Kidney (tissue), 14 donors: ENCODE data around the gene CTNNBL1. TPM values are rescaled to one million over a fixed set of nuclear protein-coding genes. Genes with fewer than 3 reads are reported as not detected.

Experiments used
- DNase-seq, 5 donors: peaks; one replicate each; pipeline ENCODE4 v3.0.0-alpha.2; 2013 to 2020
- FAIRE-seq: peaks from 2 replicates; lab custom pipeline; 2012; peaks lifted over from hg19 to GRCh38; lab: Jason Lieb, UNC
- H3K27ac ChIP-seq, 2 donors: one replicate each; pipeline ENCODE4 v1.7.0; 2013; ENCODE audit warnings: low read depth in 2 of 2, low read length in 2 of 2, inconsistent platforms in 1 of 2
- H3K27me3 ChIP-seq: one replicate; pipeline ENCODE4 v1.7.1; 2013; ENCODE audit warnings: low read length, inconsistent platforms; ENCODE audit not compliant: control insufficient read depth, insufficient read depth
- H3K36me3 ChIP-seq, 3 donors: one replicate each; pipeline versions ENCODE4 v1.7.0 to v1.7.1; 2013; ENCODE audit warnings: low read length in 3 of 3, control low read depth in 1 of 3, inconsistent platforms in 1 of 3; ENCODE audit not compliant: insufficient read depth in 3 of 3, control insufficient read depth in 2 of 3
- H3K4me1 ChIP-seq, 3 donors: one replicate each; pipeline versions ENCODE4 v1.7.0 to v1.7.1; 2013; ENCODE audit warnings: low read length in 3 of 3, inconsistent platforms in 1 of 3, low read depth in 1 of 3; ENCODE audit not compliant: control insufficient read depth in 2 of 3, insufficient read depth in 2 of 3
- H3K4me3 ChIP-seq, 3 donors: one replicate each; pipeline versions ENCODE4 v1.7.0 to v1.8.1; 2013; ENCODE audit warnings: low read length in 3 of 3, control low read depth in 1 of 3, inconsistent platforms in 1 of 3
- H3K9ac ChIP-seq, 3 donors: one replicate each; pipeline versions ENCODE4 v1.7.0 to v1.7.1; 2013; ENCODE audit warnings: low read length in 3 of 3, control low read depth in 1 of 3, inconsistent platforms in 1 of 3
- H3K9me3 ChIP-seq, 3 donors: one replicate each; pipeline versions ENCODE4 v1.7.0 to v1.7.1; 2013; ENCODE audit warnings: low read length in 3 of 3, control low read depth in 1 of 3, inconsistent platforms in 1 of 3; ENCODE audit not compliant: control insufficient read depth in 2 of 3, insufficient read depth in 1 of 3
- CTCF ChIP-seq: IDR thresholded peaks from 3 replicates; pipeline ENCODE4 v1.5.1; 2012; ENCODE audit warnings: mild to moderate bottlenecking, moderate library complexity, borderline replicate concordance; ENCODE audit not compliant: insufficient read depth; ENCODE audit errors: extremely low read depth
- intact Hi-C: fragments of 100-400 bp; cut with DNase I; formaldehyde crosslinking; loops from one replicate; pipeline ENCODE4 v1.11.1; 2022
- polyA plus RNA-seq: library from polyadenylated mRNA; stranded (reverse); fragments of 350-450 nt; fragmentation: Illumina TruSeq; extraction: RNeasy Lipid Tissue Mini Kit (QIAGEN cat#74804); gene quantifications from one replicate; pipeline ENCODE4 v1.2.3, GENCODE V29; 2014; ENCODE audit warnings: low read depth, low replicate concordance; ENCODE audit not compliant: insufficient read depth
- total RNA-seq: library from RNA; stranded (reverse); fragmentation: NEBNext Ultra II Directional; extraction: Animal tissue kit (Norgen Biotek cat#: 25700); gene quantifications from one replicate; pipeline ENCODE4 v1.2.1, GENCODE V29; 2021
- donor health status: control.
- donor health status: control.
- donor health status: control.
- donor health status: control.
- donor health status: control.
- donor health status: DM: yes; HTN: yes; CAD: no.
- donor health status: Normal renal cell carcinoma (clear cell type).

Gene CTNNBL1
- total and polyA plus RNA-seq, 2 donors from 2014 or later, result 40.9 to 70.9 TPM

GRCh38 chr20:37876863-37877262, 183.0 kb downstream of the CTNNBL1 start:
- Histone ChIP-seq H3K4me1 (peaks cover 0 to 3% (median 0%) of the 10 kb centered on the region in 3 donors), H3K9me3 (no peaks in the 10 kb centered on the region), H3K36me3 (peaks cover 0 to 5% (median 0%) of the 10 kb centered on the region in 3 donors), H3K27ac (no peak overlapping the region), H3K9ac (no peak overlapping the region), H3K27me3 (no peaks in the 10 kb centered on the region), H3K4me3 (no peak overlapping the region)
- intact Hi-C loops, result no loop called here
- no peak for TF ChIP-seq CTCF
- DNase-seq, result no peak
- FAIRE-seq, result no peak

DNA sequence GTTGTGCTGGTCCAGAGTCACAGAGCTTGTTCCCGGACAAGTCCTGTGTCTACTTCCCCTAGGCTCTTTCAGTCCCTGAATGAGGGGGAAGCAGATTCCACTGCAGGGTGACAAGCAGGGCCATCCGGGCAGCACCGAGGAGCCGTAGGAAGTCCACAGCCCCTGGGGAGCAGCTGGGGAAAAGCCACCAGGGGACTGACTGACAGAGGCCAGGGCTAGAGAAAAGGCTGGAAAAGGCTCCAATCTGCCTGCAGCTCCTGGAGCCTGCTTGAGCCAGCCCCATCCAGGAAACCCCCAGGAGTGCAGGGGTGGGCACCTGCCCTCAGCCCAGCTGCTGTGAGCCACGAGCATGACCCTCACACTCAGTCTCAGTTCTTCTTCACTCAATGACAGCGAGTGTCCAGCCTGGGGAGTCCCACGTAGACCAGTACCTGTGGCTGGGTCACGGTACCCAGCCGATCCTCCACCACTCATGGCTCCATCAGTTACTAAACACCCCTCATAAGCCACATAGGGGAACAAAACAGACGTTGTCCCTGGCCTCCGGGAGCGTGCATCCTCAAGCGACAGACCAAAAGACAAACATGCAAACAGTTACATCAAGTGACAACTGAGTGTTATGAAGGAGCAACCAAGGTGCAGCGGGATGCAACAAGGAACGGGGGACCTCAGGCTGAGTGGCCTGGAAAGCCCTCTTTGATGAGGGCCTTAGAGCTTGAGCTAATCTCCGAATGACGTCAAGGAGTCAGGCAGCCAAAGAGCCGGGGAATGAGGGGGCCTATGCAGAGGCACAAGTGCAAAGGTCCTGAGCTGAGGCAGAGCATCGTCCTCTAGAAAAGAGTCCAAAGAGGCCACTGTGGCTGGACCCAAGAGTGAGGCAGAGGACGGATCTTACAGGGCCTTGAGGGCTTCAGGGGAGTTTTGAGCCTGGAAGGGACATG, 184.3 kb downstream of the CTNNBL1 start:
- H3K9ac ChIP-seq, result no peak overlapping the region
- H3K27ac ChIP-seq, result no peak overlapping the region
- no peak overlapping the region for H3K4me3 ChIP-seq
- no peaks in the 10 kb centered on the region for H3K9me3 ChIP-seq
- H3K36me3 ChIP-seq, result no peaks in the 10 kb centered on the region
- FAIRE-seq, result no peak
- TF ChIP-seq CTCF, result no peak
- H3K27me3 ChIP-seq, result no peaks in the 10 kb centered on the region
- H3K4me1 ChIP-seq, result peaks cover 0 to 3% (median 0%) of the 10 kb centered on the region in 3 donors
- no peak for DNase-seq
- intact Hi-C loops, result no loop called here

- Histone ChIP-seq H3K4me3 (no peak overlapping the region), H3K27ac (no peak overlapping the region), H3K9ac (no peak overlapping the region), H3K4me1 (peaks cover 0 to 3% (median 0%) of the 10 kb centered on the region in 3 donors), H3K9me3 (no peaks in the 10 kb centered on the region), H3K36me3 (no peaks in the 10 kb centered on the region), H3K27me3 (no peaks in the 10 kb centered on the region)
- FAIRE-seq (no peak), DNase-seq (peak in 3 of 5 donors; percentile 30 to 52 (median 30))
- intact Hi-C loops, result no loop called here
- TF ChIP-seq CTCF, result no peak
Observed at GRCh38 chr20:37878835-37879599, 185.2 kb downstream of the CTNNBL1 start.
